Mesendoderm (in vitro differentiated cells): ENCODE data around the gene SDR39U1.

Experiments
- DNase-seq: peaks from one replicate; pipeline ENCODE4 v3.0.0; 2013
- H2AK5ac ChIP-seq: 2 replicates; pipeline ENCODE4 v1.6.1; 2013; ENCODE audit warnings: low read length, inconsistent platforms
- H2BK120ac ChIP-seq: 2 replicates; pipeline ENCODE4 v1.6.1; 2013; ENCODE audit warnings: low read depth, mild to moderate bottlenecking, low read length, moderate library complexity, mixed read lengths
- H2BK15ac ChIP-seq: replicated peaks from 2 replicates; pipeline ENCODE4 v1.6.1; 2013; ENCODE audit warnings: low read depth, mild to moderate bottlenecking, moderate library complexity
- H2BK5ac ChIP-seq: 2 replicates; pipeline ENCODE4 v1.6.1; 2013; ENCODE audit warnings: low read length, inconsistent platforms
- H3K18ac ChIP-seq: 2 replicates; pipeline ENCODE4 v1.6.1; 2013; ENCODE audit warnings: mild to moderate bottlenecking, low read length, mixed read lengths
- H3K23ac ChIP-seq: one replicate; pipeline ENCODE4 v1.6.1; 2013; ENCODE audit warnings: low read length
- H3K27ac ChIP-seq: 2 replicates; pipeline ENCODE4 v1.5.1; 2013; ENCODE audit warnings: low read depth, mild to moderate bottlenecking, inconsistent platforms, low read length, moderate library complexity
- H3K27me3 ChIP-seq: 2 replicates; pipeline ENCODE4 v1.6.1; 2013; ENCODE audit warnings: low read length, control low read depth, mild to moderate bottlenecking, inconsistent platforms; ENCODE audit not compliant: insufficient read depth, poor library complexity
- H3K36me3 ChIP-seq: 2 replicates; pipeline ENCODE4 v1.6.1; 2013; ENCODE audit warnings: low read length, inconsistent platforms; ENCODE audit not compliant: control insufficient read depth, insufficient read depth
- H3K4ac ChIP-seq: one replicate; pipeline ENCODE4 v1.6.1; 2013; ENCODE audit warnings: low read depth, mild to moderate bottlenecking, low read length, moderate library complexity
- H3K4me1 ChIP-seq: 2 replicates; pipeline ENCODE4 v1.6.1; 2013; ENCODE audit warnings: low read depth, low read length, inconsistent platforms; ENCODE audit not compliant: control insufficient read depth
- H3K4me2 ChIP-seq: 2 replicates; pipeline ENCODE4 v1.6.1; 2013; ENCODE audit warnings: low read length
- H3K4me3 ChIP-seq: 2 replicates; pipeline ENCODE4 v1.5.1; 2013; ENCODE audit warnings: mild to moderate bottlenecking, low read length
- H3K56ac ChIP-seq: one replicate; pipeline ENCODE4 v1.6.1; 2013; ENCODE audit warnings: low read length
- H3K79me1 ChIP-seq: 2 replicates; pipeline ENCODE4 v1.6.1; 2013; ENCODE audit warnings: low read length, inconsistent platforms
- H3K79me2 ChIP-seq: 2 replicates; pipeline ENCODE4 v1.6.1; 2013; ENCODE audit warnings: mild to moderate bottlenecking, low read length; ENCODE audit not compliant: control insufficient read depth, insufficient read depth
- H3K9ac ChIP-seq: 2 replicates; pipeline ENCODE4 v1.6.1; 2013; ENCODE audit warnings: low read length, inconsistent platforms
- H4K5ac ChIP-seq: one replicate; pipeline ENCODE4 v1.6.1; 2013; ENCODE audit warnings: low read length
- H4K8ac ChIP-seq: one replicate; pipeline ENCODE4 v1.6.1; 2013; ENCODE audit warnings: low read depth, mild to moderate bottlenecking, control low read depth, low read length, moderate library complexity
- WGBS: extraction: QIAGEN DNeasy Blood & Tissue Kit; methylation state at CpG from one replicate; pipeline ENCODE4 v1.1.7; 2013; ENCODE audit warnings: low lambda C conversion rate, missing lambda C conversion rate; ENCODE audit not compliant: insufficient coverage; ENCODE audit errors: extremely low coverage; 5-methylcytosine and 5-hydroxymethylcytosine counted together

Gene SDR39U1

GRCh38 chr14:24398293-24398652, 44.3 kb downstream of the SDR39U1 start:
- Histone ChIP-seq H4K8ac (peak overlapping the region; percentile 44), H4K5ac (no peak overlapping the region), H3K36me3 (no peaks in the 10 kb centered on the region), H3K4me1 (peaks cover 2% of the 10 kb centered on the region), H3K27ac (no peak overlapping the region), H3K23ac (no peak overlapping the region), H3K27me3 (no peaks in the 10 kb centered on the region), H3K56ac (peak overlapping the region; percentile 84), H2AK5ac (peak overlapping the region; percentile 95), H2BK5ac (no peak overlapping the region), H3K79me2 (no peaks in the 10 kb centered on the region), H3K9ac (peak overlapping the region; percentile 21), H2BK120ac (peak overlapping the region; percentile 55), H3K4me2 (no peak overlapping the region), H3K4me3 (no peak overlapping the region), H3K79me1 (no peaks in the 10 kb centered on the region), H3K4ac (peak overlapping the region; percentile 56), H2BK15ac (no peak overlapping the region), H3K18ac (peak overlapping the region; percentile 83)
- no CpG with 5 or more reads among the region's 7 CpGs for WGBS
- DNase-seq, result peak; percentile 63

DNA sequence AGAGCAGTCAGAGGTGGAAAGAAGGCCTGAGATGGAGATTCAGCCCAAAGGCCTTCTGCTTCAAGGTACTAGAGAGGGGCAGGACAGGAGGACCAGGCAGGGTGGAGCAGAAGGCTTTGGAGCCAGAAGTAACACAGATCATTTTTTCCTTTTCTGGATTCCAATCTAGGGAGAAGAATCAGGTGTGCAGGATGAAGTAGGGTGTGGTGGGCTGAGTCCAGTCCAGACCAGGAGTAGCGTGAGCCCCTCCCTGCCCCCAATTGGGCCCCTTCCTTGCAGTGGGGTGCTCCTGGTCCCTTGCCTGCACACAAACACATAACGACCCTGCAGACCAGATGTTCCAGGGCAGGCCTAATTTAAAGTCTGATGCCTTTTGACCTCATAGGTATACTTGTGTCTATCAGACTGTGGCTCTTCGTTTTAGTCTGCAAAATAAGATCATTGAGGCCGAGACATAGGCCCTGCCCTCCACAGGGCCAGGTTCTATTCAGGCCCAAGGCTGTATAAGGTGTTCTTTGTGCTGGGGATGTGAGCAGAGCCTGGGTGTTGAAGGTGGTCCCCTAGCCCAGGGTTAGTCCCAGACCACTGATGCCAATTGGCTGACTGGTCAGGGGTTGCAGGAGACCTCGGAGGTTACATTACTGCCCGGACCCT, 44.8 kb downstream of the SDR39U1 start:
- H3K23ac ChIP-seq, result no peak overlapping the region
- H3K4me2 ChIP-seq, result no peak overlapping the region
- H3K27ac ChIP-seq, result no peak overlapping the region
- no peaks in the 10 kb centered on the region for H3K79me1 ChIP-seq
- no peaks in the 10 kb centered on the region for H3K79me2 ChIP-seq
- no peak overlapping the region for H2BK5ac ChIP-seq
- H4K8ac ChIP-seq, result no peak overlapping the region
- no CpG with 5 or more reads among the region's 6 CpGs for WGBS
- no peaks in the 10 kb centered on the region for H3K27me3 ChIP-seq
- no peak overlapping the region for H2BK120ac ChIP-seq
- no peaks in the 10 kb centered on the region for H3K36me3 ChIP-seq
- no peak overlapping the region for H3K18ac ChIP-seq
- peak overlapping the region; percentile 21 for H3K9ac ChIP-seq
- H3K4me3 ChIP-seq, result no peak overlapping the region
- peak overlapping the region; percentile 84 for H3K56ac ChIP-seq
- H3K4ac ChIP-seq, result peak overlapping the region; percentile 56
- H3K4me1 ChIP-seq, result peaks cover 2% of the 10 kb centered on the region
- peak overlapping the region; percentile 95 for H2AK5ac ChIP-seq
- no peak overlapping the region for H2BK15ac ChIP-seq
- no peak for DNase-seq
- no peak overlapping the region for H4K5ac ChIP-seq

DNA sequence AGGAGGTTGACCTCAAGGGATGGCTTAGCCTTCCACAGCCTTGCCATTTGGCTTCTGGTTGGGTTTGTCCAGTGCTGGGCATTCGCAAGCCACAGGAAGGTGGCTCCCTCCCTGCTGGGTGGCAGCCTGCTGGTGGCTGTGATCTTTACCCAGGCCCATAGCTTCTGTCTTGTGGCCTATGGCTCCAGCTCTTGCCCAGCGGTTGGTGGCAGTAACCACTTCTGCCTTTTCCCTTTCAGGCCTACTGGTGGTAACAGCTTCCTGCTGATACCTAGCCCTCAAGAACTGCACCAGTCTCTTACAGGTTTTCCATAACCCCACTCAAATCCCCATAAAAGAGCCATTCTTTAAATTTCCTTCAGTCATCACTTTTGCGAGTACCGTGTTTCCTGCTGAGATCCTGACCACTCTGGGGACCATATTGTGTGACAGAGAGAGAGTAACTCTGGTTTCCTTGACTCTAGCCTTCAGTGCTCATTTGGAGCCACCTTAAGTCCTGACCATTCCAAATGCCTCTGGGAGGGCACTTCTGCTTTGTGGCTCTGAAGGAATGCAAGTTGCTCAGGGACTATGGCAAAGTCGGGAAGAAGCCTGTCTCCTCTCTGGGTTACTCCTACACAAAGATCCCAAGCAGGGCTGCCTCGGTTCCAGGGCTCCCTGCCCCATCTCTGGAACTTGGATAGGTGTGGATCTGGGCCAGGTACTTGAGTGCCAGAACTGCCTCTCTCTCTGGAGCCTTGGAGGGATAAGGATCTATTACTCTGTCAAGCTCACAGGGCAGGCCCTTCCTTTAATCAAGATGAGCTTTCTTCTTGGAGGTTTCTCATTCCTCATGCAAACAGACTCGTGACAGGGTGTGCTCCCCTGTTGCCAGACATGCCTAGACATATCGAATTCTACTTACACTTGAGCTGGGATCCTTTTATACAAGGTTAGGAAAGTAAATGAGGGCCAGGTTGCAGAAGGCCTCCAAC, 46.7 kb downstream of the SDR39U1 start:
- H3K23ac ChIP-seq, result no peak overlapping the region
- no peak overlapping the region for H2BK5ac ChIP-seq
- H3K27ac ChIP-seq, result no peak overlapping the region
- no peaks in the 10 kb centered on the region for H3K79me2 ChIP-seq
- H3K27me3 ChIP-seq, result no peaks in the 10 kb centered on the region
- no peak overlapping the region for H4K5ac ChIP-seq
- no peak overlapping the region for H2BK120ac ChIP-seq
- H3K9ac ChIP-seq, result no peak overlapping the region
- H3K56ac ChIP-seq, result no peak overlapping the region
- no peaks in the 10 kb centered on the region for H3K36me3 ChIP-seq
- no peak overlapping the region for H4K8ac ChIP-seq
- H3K4me2 ChIP-seq, result no peak overlapping the region
- no peak overlapping the region for H3K4me3 ChIP-seq
- no peak overlapping the region for H3K4ac ChIP-seq
- no peak overlapping the region for H3K18ac ChIP-seq
- no CpG with 5 or more reads among the region's 8 CpGs for WGBS
- no peak for DNase-seq
- H3K79me1 ChIP-seq, result no peaks in the 10 kb centered on the region
- H2BK15ac ChIP-seq, result no peak overlapping the region
- H2AK5ac ChIP-seq, result no peak overlapping the region
- H3K4me1 ChIP-seq, result peaks cover 2% of the 10 kb centered on the region

- no CpG with 5 or more reads among the region's 3 CpGs for WGBS
- Histone ChIP-seq H2AK5ac (no peak overlapping the region), H3K4me1 (peaks cover 2% of the 10 kb centered on the region), H3K4me2 (no peak overlapping the region), H3K27me3 (no peaks in the 10 kb centered on the region), H3K27ac (no peak overlapping the region), H3K23ac (no peak overlapping the region), H3K36me3 (no peaks in the 10 kb centered on the region), H3K79me1 (no peaks in the 10 kb centered on the region), H4K5ac (no peak overlapping the region), H3K4me3 (no peak overlapping the region), H2BK15ac (no peak overlapping the region), H3K18ac (no peak overlapping the region), H4K8ac (no peak overlapping the region), H3K56ac (no peak overlapping the region), H2BK120ac (no peak overlapping the region), H2BK5ac (no peak overlapping the region), H3K4ac (no peak overlapping the region), H3K9ac (no peak overlapping the region), H3K79me2 (no peaks in the 10 kb centered on the region)
- DNase-seq, result no peak
Observed at GRCh38 chr14:24394275-24394674, 48.3 kb downstream of the SDR39U1 start.

- WGBS, result no CpG with 5 or more reads among the region's 8 CpGs
Observed at GRCh38 chr14:24392325-24393091, 50.1 kb downstream of the SDR39U1 start.

More at GRCh38 chr14:24392325-24393091, 50.1 kb downstream of the SDR39U1 start:
- no peak overlapping the region for H3K4me3 ChIP-seq
- H4K5ac ChIP-seq, result no peak overlapping the region
- H3K9ac ChIP-seq, result no peak overlapping the region
- H3K56ac ChIP-seq, result no peak overlapping the region
- H3K4ac ChIP-seq, result no peak overlapping the region
- DNase-seq, result peak; percentile 56
- no peaks in the 10 kb centered on the region for H3K27me3 ChIP-seq
- no peak overlapping the region for H3K27ac ChIP-seq
- H3K18ac ChIP-seq, result no peak overlapping the region
- H3K4me2 ChIP-seq, result no peak overlapping the region
- H3K4me1 ChIP-seq, result no peaks in the 10 kb centered on the region
- no peak overlapping the region for H4K8ac ChIP-seq
- no peak overlapping the region for H3K23ac ChIP-seq
- H2AK5ac ChIP-seq, result no peak overlapping the region
- no peaks in the 10 kb centered on the region for H3K79me1 ChIP-seq
- H2BK120ac ChIP-seq, result no peak overlapping the region
- H3K36me3 ChIP-seq, result no peaks in the 10 kb centered on the region
- H2BK5ac ChIP-seq, result no peak overlapping the region
- H2BK15ac ChIP-seq, result no peak overlapping the region
- no peaks in the 10 kb centered on the region for H3K79me2 ChIP-seq
